Lung (tissue), 12 donors: Measurements from ENCODE around the gene LIMCH1. TPM values are rescaled to one million over a fixed set of nuclear protein-coding genes. Genes with fewer than 3 reads are reported as not detected.

Experiments
- ATAC-seq: fragments of 200-7000 bp; cut with Tn5 transposase; one replicate; pipeline ENCODE4 v1.9.1; 2020; ENCODE audit warnings: moderate number of reproducible peaks; ENCODE audit not compliant: insufficient read depth, low FRiP score
- DNase-seq, 3 donors: peaks; one replicate each; pipeline ENCODE4 v3.0.0-alpha.2; 2013 to 2017
- H3K27ac ChIP-seq, 2 donors: one replicate each; pipeline ENCODE4 v1.5.1; 2013; ENCODE audit warnings: mild to moderate bottlenecking in 2 of 2, moderate library complexity in 2 of 2, control low read depth in 1 of 2, inconsistent platforms in 1 of 2, low read depth in 1 of 2, low read length in 1 of 2
- H3K27me3 ChIP-seq, 3 donors: one replicate each; pipeline ENCODE4 v1.5.1; 2013; ENCODE audit warnings: low read length in 2 of 3; ENCODE audit not compliant: control insufficient read depth in 3 of 3, insufficient read depth in 3 of 3
- H3K36me3 ChIP-seq, 4 donors: one replicate each; pipeline ENCODE4 v1.5.1; 2013; ENCODE audit warnings: low read length in 4 of 4, mild to moderate bottlenecking in 1 of 4, moderate library complexity in 1 of 4; ENCODE audit not compliant: control insufficient read depth in 4 of 4, insufficient read depth in 4 of 4
- H3K4me1 ChIP-seq, 5 donors: one replicate each; pipeline ENCODE4 v1.5.1; 2013; ENCODE audit warnings: low read length in 5 of 5, mild to moderate bottlenecking in 2 of 5, moderate library complexity in 1 of 5; ENCODE audit not compliant: control insufficient read depth in 5 of 5, insufficient read depth in 5 of 5
- H3K4me3 ChIP-seq: one replicate; pipeline ENCODE4 v1.5.1; 2013; ENCODE audit warnings: mild to moderate bottlenecking, control low read depth, moderate library complexity
- H3K9ac ChIP-seq, 2 donors: one replicate each; pipeline ENCODE4 v1.5.1; 2013; ENCODE audit warnings: low read length in 2 of 2, control low read depth in 1 of 2; ENCODE audit not compliant: insufficient read depth in 1 of 2
- H3K9me3 ChIP-seq, 4 donors: one replicate each; pipeline ENCODE4 v1.5.1; 2013; ENCODE audit warnings: low read length in 3 of 4, mild to moderate bottlenecking in 1 of 4, moderate library complexity in 1 of 4; ENCODE audit not compliant: control insufficient read depth in 4 of 4, insufficient read depth in 3 of 4
- WGBS, 2 donors: extraction: QIAGEN DNeasy Blood & Tissue Kit; methylation state at CpG; one replicate each; pipeline ENCODE4 v1.1.7; 2013; 5-methylcytosine and 5-hydroxymethylcytosine counted together
- polyA plus RNA-seq, 2 donors: library from polyadenylated mRNA; stranded (reverse); fragments of 200-250 nt; gene quantifications; one replicate each; pipeline ENCODE4 v1.2.1, GENCODE V29; 2013
- total RNA-seq, 2 donors: library from RNA; depleted of rRNA in 1 of 2; stranded (reverse); fragments of >200 nt in 1 of 2; gene quantifications; one replicate each; pipeline ENCODE4 v1.2.1, GENCODE V29; 2014 to 2021
- TF ChIP-seq, protein P1 (sequence below): IDR thresholded peaks from 2 replicates; pipeline ENCODE4 v1.5.1; 2012; ENCODE audit warnings: mild to moderate bottlenecking; ENCODE audit errors: control extremely low read depth, extremely low read depth
- donor health status: control.
- donor health status: control.
- donor health status: Bipolar disorder and iron deficiency.
- donor health status: healthy.
- donor health status: DM: yes; HTN: yes; CAD: no.

LIMCH1 gene
- total and polyA plus RNA-seq, 4 donors: 43.4 to 299 (median 128) TPM

DNA sequence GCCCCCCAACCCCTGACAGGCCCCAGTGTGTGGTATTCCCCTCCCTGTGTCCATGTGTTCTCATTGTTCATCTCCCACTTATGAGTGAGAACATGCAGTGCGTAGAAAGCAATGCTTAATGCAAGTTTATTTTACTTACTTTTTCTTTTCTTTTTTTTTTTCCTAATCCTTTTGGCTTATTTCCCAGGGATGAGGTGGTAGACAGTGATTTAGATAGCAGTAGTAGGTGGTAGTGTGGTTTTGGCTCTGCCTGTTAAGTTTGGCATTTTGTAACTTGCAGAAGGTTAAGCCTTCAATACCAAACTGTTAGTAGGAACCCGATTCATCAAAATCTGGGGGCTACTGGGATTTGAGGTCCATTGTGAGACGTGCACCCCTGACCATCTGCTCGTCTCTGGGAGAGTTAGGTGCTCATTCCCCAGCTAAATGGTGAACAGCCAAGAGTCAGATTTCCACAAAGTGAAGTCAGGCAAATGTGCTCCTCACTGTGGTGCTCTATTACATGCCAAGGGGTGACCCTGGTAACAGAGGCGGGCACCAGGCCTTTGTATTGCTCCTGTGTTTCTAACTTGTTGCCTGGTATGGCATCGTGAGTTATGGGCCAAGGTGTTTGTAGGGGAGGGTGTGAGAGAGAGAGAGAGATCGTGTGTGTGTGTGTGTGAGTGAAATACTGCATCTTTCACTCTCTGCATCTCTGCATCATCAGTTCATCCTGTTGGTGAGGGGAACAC lies 140.3 kb downstream of the LIMCH1 start:
- Histone ChIP-seq H3K9me3 (no peaks in the 10 kb centered on the region), H3K27me3 (no peaks in the 10 kb centered on the region), H3K9ac (no peak overlapping the region), H3K4me3 (no peak overlapping the region), H3K27ac (no peak overlapping the region), H3K4me1 (no peaks in the 10 kb centered on the region), H3K36me3 (peaks cover 11 to 45% (median 23%) of the 10 kb centered on the region in 4 donors)
- no peak for DNase-seq
- TF ChIP-seq, protein P1, sequence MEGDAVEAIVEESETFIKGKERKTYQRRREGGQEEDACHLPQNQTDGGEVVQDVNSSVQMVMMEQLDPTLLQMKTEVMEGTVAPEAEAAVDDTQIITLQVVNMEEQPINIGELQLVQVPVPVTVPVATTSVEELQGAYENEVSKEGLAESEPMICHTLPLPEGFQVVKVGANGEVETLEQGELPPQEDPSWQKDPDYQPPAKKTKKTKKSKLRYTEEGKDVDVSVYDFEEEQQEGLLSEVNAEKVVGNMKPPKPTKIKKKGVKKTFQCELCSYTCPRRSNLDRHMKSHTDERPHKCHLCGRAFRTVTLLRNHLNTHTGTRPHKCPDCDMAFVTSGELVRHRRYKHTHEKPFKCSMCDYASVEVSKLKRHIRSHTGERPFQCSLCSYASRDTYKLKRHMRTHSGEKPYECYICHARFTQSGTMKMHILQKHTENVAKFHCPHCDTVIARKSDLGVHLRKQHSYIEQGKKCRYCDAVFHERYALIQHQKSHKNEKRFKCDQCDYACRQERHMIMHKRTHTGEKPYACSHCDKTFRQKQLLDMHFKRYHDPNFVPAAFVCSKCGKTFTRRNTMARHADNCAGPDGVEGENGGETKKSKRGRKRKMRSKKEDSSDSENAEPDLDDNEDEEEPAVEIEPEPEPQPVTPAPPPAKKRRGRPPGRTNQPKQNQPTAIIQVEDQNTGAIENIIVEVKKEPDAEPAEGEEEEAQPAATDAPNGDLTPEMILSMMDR: no peak
- ATAC-seq: no peak
- WGBS, 2 donors: 90% methylated on average over 7 of the region's 7 CpGs

DNA sequence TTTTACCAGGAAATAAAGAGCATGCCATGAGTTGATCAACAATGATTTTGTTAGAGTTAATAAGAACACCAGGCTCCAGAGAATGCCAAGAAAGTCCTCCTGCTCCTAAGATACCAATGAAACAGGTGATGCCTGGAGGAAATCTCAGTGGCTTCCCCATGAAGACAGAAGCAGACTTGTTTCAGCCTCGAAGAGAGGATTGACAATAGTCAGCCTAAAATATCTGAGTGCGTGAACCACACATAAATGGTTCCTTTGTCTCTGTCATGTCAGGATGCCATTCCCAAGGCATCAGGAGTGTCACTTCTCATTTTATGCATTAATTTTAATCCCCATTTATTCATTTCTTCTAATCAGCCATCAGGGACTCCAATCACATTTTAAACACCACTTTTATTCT lies 141.0 kb downstream of the LIMCH1 start:
- 93 to 94% methylated on average over 2 of the region's 2 CpGs for WGBS, 2 donors
- Histone ChIP-seq H3K4me1 (no peaks in the 10 kb centered on the region), H3K36me3 (peaks cover 9 to 44% (median 27%) of the 10 kb centered on the region in 4 donors), H3K27me3 (no peaks in the 10 kb centered on the region), H3K27ac (no peak overlapping the region), H3K9ac (no peak overlapping the region), H3K4me3 (no peak overlapping the region), H3K9me3 (no peaks in the 10 kb centered on the region)
- TF ChIP-seq, protein P1: no peak
- DNase-seq (no peak), ATAC-seq (no peak)

DNA sequence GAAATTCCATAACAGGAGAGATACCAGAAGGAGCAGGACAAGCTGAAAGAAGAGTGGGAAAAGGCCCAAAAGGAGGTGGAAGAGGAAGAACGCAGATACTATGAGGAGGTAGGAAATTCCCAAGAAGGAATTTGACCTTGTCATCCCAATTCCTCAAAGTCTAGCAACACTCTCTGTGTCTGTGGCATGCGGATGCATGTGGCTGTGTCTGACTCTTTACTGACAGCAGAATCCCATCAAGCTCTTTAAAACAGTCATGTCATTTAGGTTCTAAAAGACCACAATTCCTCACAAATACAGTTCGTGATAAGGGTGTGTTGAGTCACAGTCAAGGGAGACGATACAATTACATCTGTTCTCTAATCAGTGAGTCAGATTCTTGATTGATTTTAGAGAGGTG lies 142.0 kb downstream of the LIMCH1 start:
- peaks cover 13 to 52% (median 30%) of the 10 kb centered on the region in 4 donors for H3K36me3 ChIP-seq
- ATAC-seq: no peak

More for the DNA sequence above, 142.0 kb downstream of the LIMCH1 start:
- Histone ChIP-seq H3K4me1 (no peaks in the 10 kb centered on the region), H3K27me3 (no peaks in the 10 kb centered on the region), H3K27ac (no peak overlapping the region), H3K9ac (no peak overlapping the region), H3K9me3 (no peaks in the 10 kb centered on the region), H3K4me3 (no peak overlapping the region)
- 81% methylated on average over 4 of the region's 4 CpGs for WGBS, 2 donors
- TF ChIP-seq, protein P1: no peak
- DNase-seq: no peak
